HG02610 (cell line): ENCODE results near the gene CCDC159.
A peak's percentile ranks its signal among the peaks of the same experiment; 100 is the strongest.
"Not testable (repeated sequence)": the region's sequence is repeated elsewhere in the genome, so short reads cannot be mapped to it uniquely, and the experiment has no call there.

Source experiments
- ATAC-seq: cut with Tn5 transposase; IDR thresholded peaks from one replicate; pipeline ENCODE4 v1.9.1; 2021; ENCODE audit warnings: mild to moderate bottlenecking, moderate library complexity; ENCODE audit not compliant: unreplicated experiment

The CCDC159 gene

GRCh38 chr19:11337080-11337479 is 9.2 kb upstream of the CCDC159 start:
- no peak for ATAC-seq

DNA sequence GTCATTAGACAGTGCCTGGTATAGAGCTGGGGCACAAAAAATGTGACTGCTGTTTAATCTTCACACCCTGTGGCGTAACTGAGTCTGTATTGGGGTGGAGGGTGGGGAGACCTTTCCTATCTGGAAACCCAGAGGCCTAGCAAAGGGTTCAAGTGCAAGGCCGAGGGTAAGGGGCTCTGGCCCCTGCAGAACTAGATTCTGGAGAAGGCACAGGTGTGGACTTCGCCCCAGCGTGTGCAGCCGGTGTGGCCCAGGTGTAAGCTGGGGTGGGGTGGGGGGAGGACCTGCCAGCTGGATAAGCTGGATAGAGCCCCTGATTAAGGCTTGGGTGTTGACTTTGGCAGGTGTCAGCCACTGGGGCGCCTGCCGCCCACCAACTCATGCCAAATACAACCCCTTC is 8.2 kb upstream of the CCDC159 start:
- no peak for ATAC-seq

DNA sequence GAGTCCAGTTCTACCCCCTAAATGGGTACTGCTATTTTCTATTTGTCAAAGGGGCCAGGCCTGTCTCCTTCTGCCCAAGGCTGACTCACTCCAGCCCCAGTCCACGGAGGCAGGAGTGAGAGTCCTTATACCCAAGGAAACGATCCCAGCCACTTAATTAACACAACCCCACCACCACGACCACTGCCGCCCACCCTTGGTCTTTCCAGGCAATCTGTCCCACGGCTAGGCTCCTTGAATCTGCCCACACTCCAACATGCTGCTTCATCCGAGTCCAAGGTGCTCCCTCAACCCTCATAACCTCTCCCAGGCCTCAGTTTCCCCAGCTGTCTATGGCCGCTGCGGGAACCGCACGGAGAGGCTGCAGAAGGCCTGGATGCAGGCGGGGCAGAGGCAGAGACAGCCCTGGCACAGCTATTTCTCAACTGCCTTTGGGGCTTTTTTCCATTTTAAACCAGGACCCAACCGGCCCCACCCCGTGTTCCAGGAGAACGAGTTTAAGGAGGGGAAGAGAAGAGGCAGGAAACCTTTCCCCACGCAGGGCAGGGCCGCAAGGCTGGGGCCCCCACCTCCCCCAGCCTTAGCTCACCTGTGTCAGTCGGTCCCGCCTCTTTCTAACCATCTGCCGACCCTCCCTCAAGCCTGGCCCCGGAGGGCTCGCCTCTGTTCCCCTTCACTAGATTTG is 7.6 kb upstream of the CCDC159 start:
- no peak for ATAC-seq

- peak; percentile 71 for ATAC-seq
Measured at GRCh38 chr19:11339254-11340098, 6.8 kb upstream of the CCDC159 start, which contains the start of gene RAB3D. TSS of gene RAB3D (minus strand) at chr19:11339657. CDS start at chr19:11337399, 2,258 bp downstream.

DNA sequence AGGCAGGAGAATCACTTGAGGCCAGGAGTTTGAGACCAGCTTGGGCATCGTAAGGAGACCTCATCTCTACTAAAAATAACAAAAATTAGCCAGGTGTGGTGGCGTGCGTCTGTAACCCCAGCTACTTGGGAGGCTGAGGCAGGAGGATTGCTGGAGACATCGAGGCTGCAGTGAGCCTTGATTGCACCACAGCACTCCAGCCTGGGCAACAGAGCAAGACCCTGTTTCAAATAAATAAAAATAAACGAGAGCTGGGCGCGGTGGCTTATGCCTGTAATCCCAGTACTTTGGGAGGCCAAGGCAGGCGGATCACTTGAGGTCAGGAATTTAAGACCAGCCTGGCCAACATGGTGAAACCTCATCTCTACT is 6.2 kb upstream of the CCDC159 start:
- not testable (repeated sequence) for ATAC-seq

- ATAC-seq = no peak
Measured at GRCh38 chr19:11342429-11342828, 3.9 kb upstream of the CCDC159 start.

DNA sequence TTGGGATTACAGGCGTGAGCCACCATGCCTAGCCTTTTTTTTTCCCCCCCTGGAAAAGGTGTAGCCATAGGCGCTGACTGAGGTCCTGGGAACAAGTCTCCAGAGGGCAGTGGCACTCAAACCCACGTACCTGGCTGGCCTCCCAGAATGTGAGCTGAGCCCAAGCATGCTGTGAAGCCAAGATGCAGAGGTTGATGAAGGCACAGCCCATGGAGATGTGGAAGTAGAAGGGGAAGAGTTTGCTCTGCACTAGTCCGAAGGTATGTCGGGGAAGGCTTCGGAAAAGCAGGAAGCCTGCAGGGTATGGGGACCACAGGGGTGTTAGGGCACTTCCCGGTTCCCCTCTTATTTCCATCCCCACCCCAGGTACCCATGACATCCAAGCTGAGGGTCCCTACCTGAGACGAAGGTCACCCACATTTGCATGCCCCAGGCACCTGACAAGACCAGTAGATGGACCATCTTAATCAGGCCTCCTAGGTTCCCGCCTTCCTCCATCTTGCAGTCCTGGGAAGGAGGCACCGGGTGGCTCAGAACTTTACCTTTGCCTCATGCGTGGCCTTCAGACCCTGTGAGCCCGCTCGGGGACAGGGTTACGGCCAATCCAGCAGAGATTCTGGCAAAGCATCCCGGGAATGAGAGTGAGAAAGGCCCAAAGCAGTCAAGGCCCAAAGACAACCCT is 1.1 kb upstream of the CCDC159 start:
- no peak for ATAC-seq

- ATAC-seq = no peak
Measured at GRCh38 chr19:11347546-11348039, 1.3 kb downstream of the CCDC159 start.

- ATAC-seq = no peak
Measured at GRCh38 chr19:11349171-11349570, 2.9 kb downstream of the CCDC159 start.

DNA sequence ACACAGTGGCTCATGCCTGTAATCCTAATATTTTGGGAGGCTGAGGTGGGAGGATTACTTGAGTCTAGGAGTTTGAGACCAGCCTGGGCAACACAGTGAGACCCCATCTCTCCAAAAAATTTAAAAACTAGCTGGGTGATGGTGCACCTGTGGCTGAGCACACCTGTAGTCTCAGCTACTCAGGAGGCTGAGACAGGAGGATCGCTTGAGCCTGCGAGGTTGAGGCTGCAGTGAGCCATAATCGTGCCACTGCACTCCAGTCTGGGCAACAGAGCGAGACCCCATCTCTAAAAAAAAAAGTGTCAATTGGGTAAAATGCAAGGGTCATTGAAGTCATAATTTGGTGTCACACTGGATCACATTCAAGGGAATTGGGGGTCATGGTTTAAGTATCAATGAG is 7.8 kb downstream of the CCDC159 start:
- not testable (repeated sequence) for ATAC-seq

- ATAC-seq = peak; percentile 55
Measured at GRCh38 chr19:11355160-11356073, 9.1 kb downstream of the CCDC159 start, which contains the start of gene PLPPR2. TSS of gene PLPPR2 (plus strand) at chr19:11355432. CDS start at chr19:11357674, 2,242 bp downstream.

- no peak for ATAC-seq
Measured at GRCh38 chr19:11356074-11356397, 9.7 kb downstream of the CCDC159 start.

DNA sequence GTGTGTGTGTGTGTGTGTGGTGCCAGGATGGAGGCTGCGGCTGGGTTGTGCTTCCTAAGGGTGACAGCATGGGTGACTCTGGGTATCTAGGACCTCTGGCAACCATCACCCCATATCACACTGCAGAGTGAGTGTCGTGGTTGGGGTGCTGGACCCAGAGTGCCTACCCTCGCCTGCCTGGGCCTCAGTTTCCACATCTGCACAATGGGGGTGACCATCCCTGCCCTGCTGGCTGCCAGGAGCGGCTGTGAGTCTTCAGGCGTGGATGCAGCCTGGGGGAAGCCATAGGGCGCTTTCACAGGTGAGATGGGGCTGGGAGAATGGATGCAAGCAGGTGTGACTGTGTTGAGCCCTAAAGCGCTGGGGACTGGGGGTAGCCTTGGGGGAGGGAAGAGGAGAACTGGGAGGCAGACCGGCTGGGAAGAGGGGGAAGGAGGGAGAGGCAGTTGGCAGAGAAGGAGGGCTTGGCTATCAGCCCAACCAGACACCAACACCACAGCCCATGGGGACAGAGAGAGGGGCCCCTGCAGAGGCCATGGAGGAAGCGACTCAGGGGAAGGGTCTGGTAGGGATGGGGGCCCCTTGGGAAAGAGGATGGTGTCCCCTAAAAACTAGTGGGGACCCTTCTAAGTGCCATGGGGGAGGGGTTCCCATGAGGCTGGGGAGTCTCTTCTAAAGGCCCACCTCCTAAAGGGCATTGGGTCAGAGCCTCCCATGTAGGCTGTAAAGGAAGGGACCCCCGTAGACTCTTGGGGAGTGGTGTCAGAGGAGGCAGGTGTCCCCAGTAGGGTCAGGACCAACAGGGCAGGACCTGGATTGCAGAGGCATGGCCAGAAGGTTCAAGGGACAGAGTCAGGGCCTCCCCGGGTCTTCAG is 10.6 kb downstream of the CCDC159 start:
- no peak for ATAC-seq

DNA sequence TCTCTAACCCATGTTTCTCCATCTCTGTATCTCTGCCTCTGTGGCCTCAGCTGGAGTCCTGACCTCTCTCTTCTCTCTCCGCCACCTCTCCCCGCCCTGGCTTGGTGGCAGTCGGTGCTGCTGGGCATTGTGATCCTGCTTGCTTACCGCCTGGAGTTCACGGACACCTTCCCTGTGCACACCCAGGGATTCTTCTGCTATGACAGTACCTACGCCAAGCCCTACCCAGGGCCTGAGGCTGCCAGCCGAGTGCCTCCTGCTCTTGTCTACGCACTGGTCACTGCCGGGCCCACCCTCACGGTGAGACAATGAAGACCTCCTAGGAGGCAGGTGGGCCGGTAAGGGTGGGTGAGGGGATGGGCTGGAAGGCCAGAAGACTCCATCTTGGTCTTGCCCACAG is 13.1 kb downstream of the CCDC159 start:
- no peak for ATAC-seq

DNA sequence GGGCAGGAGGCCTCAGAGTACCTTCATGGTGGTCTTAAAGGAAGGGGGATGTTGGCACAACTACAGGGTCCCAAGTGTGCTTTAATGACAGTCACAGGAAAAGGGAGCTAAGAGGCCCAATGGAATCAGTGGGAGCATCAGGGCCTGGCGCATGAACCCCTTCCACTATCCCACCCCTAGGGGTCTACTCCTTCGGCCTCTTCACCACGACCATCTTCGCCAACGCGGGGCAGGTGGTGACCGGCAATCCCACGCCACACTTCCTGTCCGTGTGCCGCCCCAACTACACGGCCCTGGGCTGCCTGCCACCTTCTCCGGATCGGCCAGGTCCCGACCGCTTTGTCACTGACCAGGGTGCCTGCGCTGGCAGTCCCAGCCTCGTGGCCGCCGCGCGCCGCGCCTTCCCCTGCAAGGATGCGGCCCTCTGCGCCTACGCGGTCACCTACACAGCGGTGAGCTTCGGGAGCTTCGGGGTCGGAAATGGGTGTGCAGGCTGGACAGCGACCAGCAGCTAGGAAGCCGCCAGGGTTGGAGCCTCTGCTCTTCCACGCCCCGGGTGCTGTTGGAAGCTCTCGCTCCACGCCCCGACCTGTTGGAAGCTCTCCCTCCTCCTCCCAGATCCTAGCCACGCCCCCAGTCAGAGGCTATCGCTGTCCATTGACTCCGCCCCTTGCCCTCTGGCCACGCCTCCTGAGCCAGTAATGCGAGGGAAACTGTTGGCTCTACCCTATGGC is 14.9 kb downstream of the CCDC159 start:
- no peak for ATAC-seq

DNA sequence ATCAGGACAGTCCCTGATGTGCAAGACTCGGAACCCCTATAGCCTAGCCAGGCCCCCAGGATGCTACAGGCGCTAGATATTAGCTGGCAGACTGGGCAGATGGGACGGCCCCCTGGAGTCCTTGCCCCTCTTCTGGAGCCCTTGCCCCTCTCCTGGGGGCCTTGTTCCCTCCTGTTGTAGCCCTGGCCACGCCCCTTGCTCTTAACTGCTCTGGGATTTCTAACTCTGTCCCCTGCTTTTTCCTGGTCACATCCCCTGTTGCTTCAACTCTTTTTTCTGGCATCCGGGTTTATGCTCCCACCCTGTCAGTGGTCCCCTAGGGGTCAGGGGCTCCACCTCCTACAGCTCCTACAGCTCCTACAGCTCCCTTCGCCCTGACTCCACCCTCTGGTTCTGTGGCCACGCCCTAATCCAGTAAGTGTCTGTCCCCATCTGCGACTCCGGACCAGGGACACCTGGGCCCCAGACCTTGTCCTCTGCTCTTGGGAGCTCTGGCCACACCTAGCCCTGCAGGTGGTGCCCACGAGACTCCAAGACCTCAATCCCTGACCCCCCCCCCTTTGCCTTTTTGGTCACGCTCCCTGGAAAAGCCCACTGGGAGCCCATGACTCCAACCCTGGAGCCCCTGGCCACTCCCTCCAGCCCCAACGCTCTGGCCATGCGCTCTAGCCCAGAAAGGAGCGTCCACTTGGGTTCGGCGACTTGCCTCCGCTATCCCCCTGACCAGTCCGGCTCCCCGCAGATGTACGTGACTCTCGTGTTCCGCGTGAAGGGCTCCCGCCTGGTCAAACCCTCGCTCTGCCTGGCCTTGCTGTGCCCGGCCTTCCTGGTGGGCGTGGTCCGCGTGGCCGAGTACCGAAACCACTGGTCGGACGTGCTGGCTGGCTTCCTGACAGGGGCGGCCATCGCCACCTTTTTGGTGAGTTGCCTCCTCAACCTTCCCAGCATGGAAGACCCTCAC is 15.7 kb downstream of the CCDC159 start:
- ATAC-seq = no peak

DNA sequence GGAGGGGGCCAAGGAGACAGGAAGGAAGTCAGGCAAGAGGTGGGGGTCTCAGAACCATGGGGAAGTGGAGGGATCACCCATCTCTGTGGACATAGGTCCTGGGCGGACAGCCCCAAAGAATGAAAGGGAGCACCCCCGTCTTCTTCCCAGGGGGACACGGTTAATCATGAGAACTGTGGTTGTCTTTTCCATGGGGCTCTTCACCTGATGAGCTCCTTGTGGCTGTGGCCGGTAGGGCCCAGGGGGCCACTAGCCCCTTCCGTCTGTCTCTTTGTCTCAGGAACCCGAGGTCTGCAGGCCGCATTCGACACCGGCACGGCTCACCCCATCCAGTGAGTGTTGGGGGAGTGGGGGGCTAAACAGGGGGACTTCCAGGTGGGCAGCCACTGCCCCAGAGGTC is 17.6 kb downstream of the CCDC159 start:
- no peak for ATAC-seq
